GM10847 (cell line): Measurements from ENCODE around the gene SLC16A8.

Experiments used
- POLR2A ChIP-seq: IDR thresholded peaks from 2 replicates; pipeline ENCODE4 v1.6.1; 2011; ENCODE audit not compliant: insufficient read length; ENCODE audit errors: extremely low read depth

SLC16A8 gene

GRCh38 chr22:38118182-38118581 lies 34.2 kb upstream of the SLC16A8 start:
- TF ChIP-seq POLR2A: no peak

- no peak for TF ChIP-seq POLR2A
Measured at GRCh38 chr22:38115423-38116205, 31.6 kb upstream of the SLC16A8 start.

GRCh38 chr22:38114484-38115398 lies 30.8 kb upstream of the SLC16A8 start:
- no peak for TF ChIP-seq POLR2A

GRCh38 chr22:38112381-38112780 lies 28.4 kb upstream of the SLC16A8 start:
- no peak for TF ChIP-seq POLR2A

GRCh38 chr22:38111925-38112355 lies 28.0 kb upstream of the SLC16A8 start:
- TF ChIP-seq POLR2A: no peak

GRCh38 chr22:38110863-38111852 lies 27.2 kb upstream of the SLC16A8 start:
- TF ChIP-seq POLR2A: no peak

GRCh38 chr22:38110008-38110862 lies 26.3 kb upstream of the SLC16A8 start, which contains the start of gene BAIAP2L2:
Gene BAIAP2L2 (minus strand): TSS chr22:38110684. CDS start chr22:38110525, 159 bp downstream.
- TF ChIP-seq POLR2A: no peak

GRCh38 chr22:38109371-38110001 lies 25.5 kb upstream of the SLC16A8 start:
- no peak for TF ChIP-seq POLR2A

- no peak for TF ChIP-seq POLR2A
Measured at GRCh38 chr22:38108561-38109319, 24.8 kb upstream of the SLC16A8 start.

- no peak for TF ChIP-seq POLR2A
Measured at GRCh38 chr22:38107692-38108515, 23.9 kb upstream of the SLC16A8 start.

- TF ChIP-seq POLR2A: no peak
Measured at GRCh38 chr22:38106814-38107578, 23.0 kb upstream of the SLC16A8 start.
